ENCODE data around the gene NCR3LG1. TPM values are rescaled to one million over a fixed set of nuclear protein-coding genes. Genes with fewer than 3 reads are reported as not detected.

The NCR3LG1 gene
- polyA plus RNA-seq, 1 of the 3 experiments (the other 2 are of a cell fraction) = 0.67 TPM

DNA sequence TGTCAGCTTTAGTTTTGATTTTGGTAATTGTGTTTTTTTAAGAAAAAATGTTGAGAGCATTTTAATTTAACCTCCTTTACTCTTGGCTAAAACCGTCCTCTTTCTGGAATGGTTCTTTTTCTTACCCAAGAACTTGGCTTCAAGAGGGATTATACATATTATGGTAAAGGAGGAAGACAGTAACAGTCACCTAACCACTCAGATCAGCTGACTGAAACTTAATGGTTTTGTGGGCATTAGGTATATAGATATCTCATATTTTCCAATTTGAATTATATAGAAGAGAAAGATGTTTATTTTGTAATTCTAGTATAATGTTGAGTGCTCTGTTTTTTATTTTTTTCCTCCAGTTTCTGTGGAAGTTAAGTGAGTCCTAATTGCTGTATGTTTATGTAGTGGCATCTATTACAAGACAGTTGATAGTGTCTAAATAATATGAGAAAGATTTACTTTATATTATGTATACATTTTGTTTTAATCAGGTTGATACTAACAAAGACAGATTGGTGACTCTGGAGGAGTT, 36.6 kb upstream of the NCR3LG1 start (continued):
- no peak for TF ChIP-seq TEAD4 (IDR thresholded peaks at IDR 0.05; ENCODE audit: borderline replicate concordance, insufficient read depth)
- no peak for TF ChIP-seq RXRA (IDR thresholded peaks at IDR 0.05; ENCODE audit: borderline replicate concordance, low read depth)
- TF ChIP-seq MEF2A (IDR thresholded peaks at IDR 0.05; ENCODE audit: borderline replicate concordance, low read depth) = no peak
- no peak for TF ChIP-seq GABPA (IDR thresholded peaks at IDR 0.05; ENCODE audit: low read depth)
- no peak for TF ChIP-seq POLR2AphosphoS5 (IDR thresholded peaks at IDR 0.05; ENCODE audit: low read depth, low read length)
- no peak for TF ChIP-seq JUND (IDR thresholded peaks at IDR 0.05)
- TF ChIP-seq ELF1 (IDR thresholded peaks at IDR 0.05) = no peak
- TF ChIP-seq, protein P1, sequence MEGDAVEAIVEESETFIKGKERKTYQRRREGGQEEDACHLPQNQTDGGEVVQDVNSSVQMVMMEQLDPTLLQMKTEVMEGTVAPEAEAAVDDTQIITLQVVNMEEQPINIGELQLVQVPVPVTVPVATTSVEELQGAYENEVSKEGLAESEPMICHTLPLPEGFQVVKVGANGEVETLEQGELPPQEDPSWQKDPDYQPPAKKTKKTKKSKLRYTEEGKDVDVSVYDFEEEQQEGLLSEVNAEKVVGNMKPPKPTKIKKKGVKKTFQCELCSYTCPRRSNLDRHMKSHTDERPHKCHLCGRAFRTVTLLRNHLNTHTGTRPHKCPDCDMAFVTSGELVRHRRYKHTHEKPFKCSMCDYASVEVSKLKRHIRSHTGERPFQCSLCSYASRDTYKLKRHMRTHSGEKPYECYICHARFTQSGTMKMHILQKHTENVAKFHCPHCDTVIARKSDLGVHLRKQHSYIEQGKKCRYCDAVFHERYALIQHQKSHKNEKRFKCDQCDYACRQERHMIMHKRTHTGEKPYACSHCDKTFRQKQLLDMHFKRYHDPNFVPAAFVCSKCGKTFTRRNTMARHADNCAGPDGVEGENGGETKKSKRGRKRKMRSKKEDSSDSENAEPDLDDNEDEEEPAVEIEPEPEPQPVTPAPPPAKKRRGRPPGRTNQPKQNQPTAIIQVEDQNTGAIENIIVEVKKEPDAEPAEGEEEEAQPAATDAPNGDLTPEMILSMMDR (IDR thresholded peaks at IDR 0.05) = no peak
- TF ChIP-seq, protein P2, sequence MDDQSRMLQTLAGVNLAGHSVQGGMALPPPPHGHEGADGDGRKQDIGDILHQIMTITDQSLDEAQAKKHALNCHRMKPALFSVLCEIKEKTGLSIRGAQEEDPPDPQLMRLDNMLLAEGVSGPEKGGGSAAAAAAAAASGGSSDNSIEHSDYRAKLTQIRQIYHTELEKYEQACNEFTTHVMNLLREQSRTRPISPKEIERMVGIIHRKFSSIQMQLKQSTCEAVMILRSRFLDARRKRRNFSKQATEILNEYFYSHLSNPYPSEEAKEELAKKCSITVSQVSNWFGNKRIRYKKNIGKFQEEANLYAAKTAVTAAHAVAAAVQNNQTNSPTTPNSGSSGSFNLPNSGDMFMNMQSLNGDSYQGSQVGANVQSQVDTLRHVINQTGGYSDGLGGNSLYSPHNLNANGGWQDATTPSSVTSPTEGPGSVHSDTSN (IDR thresholded peaks at IDR 0.05) = no peak
- TF ChIP-seq, protein P3, sequence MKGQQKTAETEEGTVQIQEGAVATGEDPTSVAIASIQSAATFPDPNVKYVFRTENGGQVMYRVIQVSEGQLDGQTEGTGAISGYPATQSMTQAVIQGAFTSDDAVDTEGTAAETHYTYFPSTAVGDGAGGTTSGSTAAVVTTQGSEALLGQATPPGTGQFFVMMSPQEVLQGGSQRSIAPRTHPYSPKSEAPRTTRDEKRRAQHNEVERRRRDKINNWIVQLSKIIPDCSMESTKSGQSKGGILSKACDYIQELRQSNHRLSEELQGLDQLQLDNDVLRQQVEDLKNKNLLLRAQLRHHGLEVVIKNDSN (IDR thresholded peaks at IDR 0.05; ENCODE audit: borderline replicate concordance, low read depth) = no peak
- TF ChIP-seq TCF12 (IDR thresholded peaks at IDR 0.05) = no peak
- no peak for TF ChIP-seq YY1 (IDR thresholded peaks at IDR 0.05; ENCODE audit: low read depth)

DNA sequence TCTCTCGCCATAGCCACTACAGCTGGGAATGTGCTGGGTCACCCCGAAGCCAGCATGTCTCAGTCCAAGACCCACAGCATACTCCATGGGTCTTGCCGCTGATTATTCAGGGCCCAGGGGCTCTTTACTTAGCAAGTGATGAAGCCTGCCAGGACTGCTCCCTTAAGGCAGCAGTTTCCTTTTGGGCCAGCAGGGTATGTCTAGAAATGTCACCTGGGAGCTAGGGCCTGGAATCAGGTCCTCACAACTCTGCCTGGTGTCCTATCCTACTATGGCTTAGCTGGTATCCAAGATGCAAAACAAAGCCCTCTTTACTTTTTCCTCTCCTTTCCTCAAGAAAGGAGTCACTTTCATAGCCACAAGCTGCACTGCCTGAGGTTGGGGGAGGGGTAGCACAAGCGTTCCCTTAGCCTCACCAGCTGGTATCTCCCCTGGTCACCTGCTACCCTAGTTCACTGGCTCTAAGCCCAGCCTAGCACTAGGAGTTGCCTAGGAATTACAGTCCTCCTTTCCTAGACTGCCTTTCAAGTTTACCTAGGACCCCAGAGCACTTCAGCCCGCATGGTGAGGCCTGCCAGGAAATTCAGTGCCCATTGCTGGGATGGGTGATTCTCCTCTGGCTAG, 22.6 kb upstream of the NCR3LG1 start:
- Histone ChIP-seq H3K4me2 (no peak overlapping the region), H3K27me3 (ENCODE audit: insufficient read depth) (no peaks in the 10 kb centered on the region), H3K36me3 (replicated peaks in 1 of 2; ENCODE audit: control insufficient read depth in 1 of 2, insufficient read depth in 2 of 2, low read length in 1 of 2) (peaks cover 6 to 16% of the 10 kb centered on the region in 2 experiments), H3F3A (replicated peaks; ENCODE audit: insufficient read depth) (peaks cover 4% of the 10 kb centered on the region), H2AFZ (ENCODE audit: low read depth) (no peak overlapping the region), H3K9ac (no peak overlapping the region), H3K4me1 (ENCODE audit: control insufficient read depth in 1 of 2, insufficient read depth in 2 of 2, low read depth in 1 of 2, low read length in 1 of 2) (no peaks in the 10 kb centered on the region), H3K4me3 (ENCODE audit: low read depth in 2 of 2, low read length in 1 of 2) (no peak overlapping the region), H3K9me2 (no peaks in the 10 kb centered on the region), H3K79me2 (ENCODE audit: insufficient read depth) (no peaks in the 10 kb centered on the region), H3K9me3 (no peaks in the 10 kb centered on the region), H3K27ac (ENCODE audit: low read depth in 2 of 2, low read length in 1 of 2) (no peak overlapping the region), H4K20me1 (ENCODE audit: insufficient read depth) (no peaks in the 10 kb centered on the region)
- DNase-seq = no peak
- ChIA-PET CTCF (interaction anchor here (0.8 to 1.5 kb wide), 2 partner anchors 8 to 9 kb away, joined by 4 read pairs; no protein-coding TSS in a partner anchor), POLR2A (no interaction called here)
- 100% methylated on average over 2 of the region's 5 CpGs for WGBS (ENCODE audit: low lambda C conversion rate)
- TF ChIP-seq, protein P4, sequence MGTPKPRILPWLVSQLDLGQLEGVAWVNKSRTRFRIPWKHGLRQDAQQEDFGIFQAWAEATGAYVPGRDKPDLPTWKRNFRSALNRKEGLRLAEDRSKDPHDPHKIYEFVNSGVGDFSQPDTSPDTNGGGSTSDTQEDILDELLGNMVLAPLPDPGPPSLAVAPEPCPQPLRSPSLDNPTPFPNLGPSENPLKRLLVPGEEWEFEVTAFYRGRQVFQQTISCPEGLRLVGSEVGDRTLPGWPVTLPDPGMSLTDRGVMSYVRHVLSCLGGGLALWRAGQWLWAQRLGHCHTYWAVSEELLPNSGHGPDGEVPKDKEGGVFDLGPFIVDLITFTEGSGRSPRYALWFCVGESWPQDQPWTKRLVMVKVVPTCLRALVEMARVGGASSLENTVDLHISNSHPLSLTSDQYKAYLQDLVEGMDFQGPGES (IDR thresholded peaks at IDR 0.05; ENCODE audit: low read depth, low read length) = no peak
- TF ChIP-seq SMC3 (IDR thresholded peaks at IDR 0.05; ENCODE audit: low read depth, low read length) = no peak
- TF ChIP-seq EZH2phosphoT487 (IDR thresholded peaks at IDR 0.05; ENCODE audit: borderline replicate concordance, low read depth) = no peak
- TF ChIP-seq, protein P5, sequence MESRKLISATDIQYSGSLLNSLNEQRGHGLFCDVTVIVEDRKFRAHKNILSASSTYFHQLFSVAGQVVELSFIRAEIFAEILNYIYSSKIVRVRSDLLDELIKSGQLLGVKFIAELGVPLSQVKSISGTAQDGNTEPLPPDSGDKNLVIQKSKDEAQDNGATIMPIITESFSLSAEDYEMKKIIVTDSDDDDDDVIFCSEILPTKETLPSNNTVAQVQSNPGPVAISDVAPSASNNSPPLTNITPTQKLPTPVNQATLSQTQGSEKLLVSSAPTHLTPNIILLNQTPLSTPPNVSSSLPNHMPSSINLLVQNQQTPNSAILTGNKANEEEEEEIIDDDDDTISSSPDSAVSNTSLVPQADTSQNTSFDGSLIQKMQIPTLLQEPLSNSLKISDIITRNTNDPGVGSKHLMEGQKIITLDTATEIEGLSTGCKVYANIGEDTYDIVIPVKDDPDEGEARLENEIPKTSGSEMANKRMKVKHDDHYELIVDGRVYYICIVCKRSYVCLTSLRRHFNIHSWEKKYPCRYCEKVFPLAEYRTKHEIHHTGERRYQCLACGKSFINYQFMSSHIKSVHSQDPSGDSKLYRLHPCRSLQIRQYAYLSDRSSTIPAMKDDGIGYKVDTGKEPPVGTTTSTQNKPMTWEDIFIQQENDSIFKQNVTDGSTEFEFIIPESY (IDR thresholded peaks at IDR 0.05; ENCODE audit: borderline replicate concordance, low read depth) = no peak
- TF ChIP-seq, protein P2 (IDR thresholded peaks at IDR 0.05) = no peak
